OCI-LY3 (cell line): Measurements from ENCODE around the gene CD8B.

Experiments used
- EZH2phosphoT487 ChIP-seq: fragments of 200-600 bp; shearing (Covaris generic); IDR thresholded peaks from 2 replicates; pipeline ENCODE4 v1.6.1; 2018; ENCODE audit warnings: antibody characterized with exemption, mixed run types, low read depth
- TF ChIP-seq, protein P1 (sequence below): fragments of 200-600, 300-600 bp; sonication (generic); IDR thresholded peaks from 2 replicates; pipeline ENCODE4 v1.5.1; 2014; ENCODE audit warnings: antibody characterized with exemption, low read length, low read depth

DNA sequence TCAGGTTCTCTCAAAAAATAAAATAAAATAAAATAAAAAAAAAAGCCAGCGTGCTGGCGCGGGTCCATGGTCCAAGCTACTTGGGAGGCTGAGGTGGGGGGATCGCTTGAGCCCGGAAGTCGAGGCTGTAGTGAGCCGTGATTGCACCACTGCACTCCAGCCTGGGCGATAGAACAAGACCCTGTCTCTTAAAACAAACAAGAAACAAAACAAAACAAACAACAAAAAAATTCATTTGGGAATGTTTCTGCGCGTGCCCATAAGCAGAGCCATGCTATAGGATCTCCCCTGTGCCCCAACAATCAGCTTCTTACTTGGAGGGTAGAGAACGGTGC is 54.6 kb downstream of the CD8B start:
- TF ChIP-seq, protein P1, sequence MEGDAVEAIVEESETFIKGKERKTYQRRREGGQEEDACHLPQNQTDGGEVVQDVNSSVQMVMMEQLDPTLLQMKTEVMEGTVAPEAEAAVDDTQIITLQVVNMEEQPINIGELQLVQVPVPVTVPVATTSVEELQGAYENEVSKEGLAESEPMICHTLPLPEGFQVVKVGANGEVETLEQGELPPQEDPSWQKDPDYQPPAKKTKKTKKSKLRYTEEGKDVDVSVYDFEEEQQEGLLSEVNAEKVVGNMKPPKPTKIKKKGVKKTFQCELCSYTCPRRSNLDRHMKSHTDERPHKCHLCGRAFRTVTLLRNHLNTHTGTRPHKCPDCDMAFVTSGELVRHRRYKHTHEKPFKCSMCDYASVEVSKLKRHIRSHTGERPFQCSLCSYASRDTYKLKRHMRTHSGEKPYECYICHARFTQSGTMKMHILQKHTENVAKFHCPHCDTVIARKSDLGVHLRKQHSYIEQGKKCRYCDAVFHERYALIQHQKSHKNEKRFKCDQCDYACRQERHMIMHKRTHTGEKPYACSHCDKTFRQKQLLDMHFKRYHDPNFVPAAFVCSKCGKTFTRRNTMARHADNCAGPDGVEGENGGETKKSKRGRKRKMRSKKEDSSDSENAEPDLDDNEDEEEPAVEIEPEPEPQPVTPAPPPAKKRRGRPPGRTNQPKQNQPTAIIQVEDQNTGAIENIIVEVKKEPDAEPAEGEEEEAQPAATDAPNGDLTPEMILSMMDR: no peak
- no peak for TF ChIP-seq EZH2phosphoT487
